Hematopoietic multipotent progenitor cell (in vitro differentiated cells): ENCODE measurements around the gene TMEM141. TPM values are rescaled to one million over a fixed set of nuclear protein-coding genes. Genes with fewer than 3 reads are reported as not detected.
"Not testable (repeated sequence)": the region's sequence is repeated elsewhere in the genome, so short reads cannot be mapped to it uniquely, and the experiment has no call there.

ENCODE experiments used
- DNase-seq, 3 donors: peaks; one replicate each; pipeline ENCODE4 v3.0.0-alpha.2; 2011 to 2015; ENCODE audit warnings: low read depth in 2 of 3, low spot score in 2 of 3
- total RNA-seq: library from RNA; depleted of rRNA; stranded (reverse); fragments of >200 nt; gene quantifications from one replicate; pipeline ENCODE4 v1.2.3, GENCODE V29; 2012

TMEM141 gene
- total RNA-seq, 1 donor = 47.1 TPM

GRCh38 chr9:136754626-136755301 lies 36.4 kb upstream of the TMEM141 start:
- no peak for DNase-seq

- DNase-seq = not testable (repeated sequence)
Observed at GRCh38 chr9:136755302-136756133, 35.6 kb upstream of the TMEM141 start.

GRCh38 chr9:136756134-136756438 lies 35.1 kb upstream of the TMEM141 start:
- DNase-seq = no peak

- DNase-seq = no peak
Observed at GRCh38 chr9:136756836-136757235, 34.3 kb upstream of the TMEM141 start.

- no peak for DNase-seq
Observed at GRCh38 chr9:136757328-136757727, 33.8 kb upstream of the TMEM141 start.

GRCh38 chr9:136757751-136758140 lies 33.4 kb upstream of the TMEM141 start:
- DNase-seq = no peak

GRCh38 chr9:136759001-136759400 lies 32.1 kb upstream of the TMEM141 start:
- no peak for DNase-seq

GRCh38 chr9:136759436-136760325 lies 31.5 kb upstream of the TMEM141 start:
- DNase-seq = no peak

- DNase-seq = no peak
Observed at GRCh38 chr9:136760424-136760823, 30.7 kb upstream of the TMEM141 start.

GRCh38 chr9:136760834-136761544 lies 30.2 kb upstream of the TMEM141 start:
- DNase-seq = peak in 1 of 3 donors; percentile 63

GRCh38 chr9:136761545-136761981 lies 29.6 kb upstream of the TMEM141 start:
- DNase-seq = no peak

GRCh38 chr9:136762221-136762691 lies 28.9 kb upstream of the TMEM141 start:
- no peak for DNase-seq

GRCh38 chr9:136762915-136763648 lies 28.1 kb upstream of the TMEM141 start:
- DNase-seq = peak in 2 of 3 donors; percentile 75 to 77

- DNase-seq = no peak
Observed at GRCh38 chr9:136763649-136764035, 27.5 kb upstream of the TMEM141 start.

- no peak for DNase-seq
Observed at GRCh38 chr9:136764301-136764891, 26.7 kb upstream of the TMEM141 start, which contains the start of gene LCN15. Gene LCN15, minus strand, starts transcription at chr9:136764518. Its CDS starts 30 bp downstream, at chr9:136764488.

- DNase-seq = no peak
Observed at GRCh38 chr9:136765041-136765440, 26.1 kb upstream of the TMEM141 start.

- not testable (repeated sequence) for DNase-seq
Observed at GRCh38 chr9:136765745-136766409, 25.3 kb upstream of the TMEM141 start.

- DNase-seq = peak in 1 of 3 donors; percentile 46
Observed at GRCh38 chr9:136766410-136767120, 24.6 kb upstream of the TMEM141 start.
